Lung (tissue), 12 donors: ENCODE results near the gene ELF2. TPM values are rescaled to one million over a fixed set of nuclear protein-coding genes. Genes with fewer than 3 reads are reported as not detected.

Experiments
- ATAC-seq: fragments of 200-7000 bp; cut with Tn5 transposase; one replicate; pipeline ENCODE4 v1.9.1; 2020; ENCODE audit warnings: moderate number of reproducible peaks; ENCODE audit not compliant: insufficient read depth, low FRiP score
- DNase-seq, 3 donors: peaks; one replicate each; pipeline ENCODE4 v3.0.0-alpha.2; 2013 to 2017
- H3K27ac ChIP-seq, 2 donors: one replicate each; pipeline ENCODE4 v1.5.1; 2013; ENCODE audit warnings: mild to moderate bottlenecking in 2 of 2, moderate library complexity in 2 of 2, control low read depth in 1 of 2, inconsistent platforms in 1 of 2, low read depth in 1 of 2, low read length in 1 of 2
- H3K27me3 ChIP-seq, 3 donors: one replicate each; pipeline ENCODE4 v1.5.1; 2013; ENCODE audit warnings: low read length in 2 of 3; ENCODE audit not compliant: control insufficient read depth in 3 of 3, insufficient read depth in 3 of 3
- H3K36me3 ChIP-seq, 4 donors: one replicate each; pipeline ENCODE4 v1.5.1; 2013; ENCODE audit warnings: low read length in 4 of 4, mild to moderate bottlenecking in 1 of 4, moderate library complexity in 1 of 4; ENCODE audit not compliant: control insufficient read depth in 4 of 4, insufficient read depth in 4 of 4
- H3K4me1 ChIP-seq, 5 donors: one replicate each; pipeline ENCODE4 v1.5.1; 2013; ENCODE audit warnings: low read length in 5 of 5, mild to moderate bottlenecking in 2 of 5, moderate library complexity in 1 of 5; ENCODE audit not compliant: control insufficient read depth in 5 of 5, insufficient read depth in 5 of 5
- H3K4me3 ChIP-seq: one replicate; pipeline ENCODE4 v1.5.1; 2013; ENCODE audit warnings: mild to moderate bottlenecking, control low read depth, moderate library complexity
- H3K9ac ChIP-seq, 2 donors: one replicate each; pipeline ENCODE4 v1.5.1; 2013; ENCODE audit warnings: low read length in 2 of 2, control low read depth in 1 of 2; ENCODE audit not compliant: insufficient read depth in 1 of 2
- H3K9me3 ChIP-seq, 4 donors: one replicate each; pipeline ENCODE4 v1.5.1; 2013; ENCODE audit warnings: low read length in 3 of 4, mild to moderate bottlenecking in 1 of 4, moderate library complexity in 1 of 4; ENCODE audit not compliant: control insufficient read depth in 4 of 4, insufficient read depth in 3 of 4
- CTCF ChIP-seq: IDR thresholded peaks from 2 replicates; pipeline ENCODE4 v1.5.1; 2012; ENCODE audit warnings: mild to moderate bottlenecking; ENCODE audit errors: control extremely low read depth, extremely low read depth
- WGBS, 2 donors: extraction: QIAGEN DNeasy Blood & Tissue Kit; methylation state at CpG; one replicate each; pipeline ENCODE4 v1.1.7; 2013; 5-methylcytosine and 5-hydroxymethylcytosine counted together
- polyA plus RNA-seq, 2 donors: library from polyadenylated mRNA; stranded (reverse); fragments of 200-250 nt; gene quantifications; one replicate each; pipeline ENCODE4 v1.2.1, GENCODE V29; 2013
- total RNA-seq, 2 donors: library from RNA; depleted of rRNA in 1 of 2; stranded (reverse); fragments of >200 nt in 1 of 2; gene quantifications; one replicate each; pipeline ENCODE4 v1.2.1, GENCODE V29; 2014 to 2021
- donor health status: control.
- donor health status: control.
- donor health status: Bipolar disorder and iron deficiency.
- donor health status: healthy.
- donor health status: DM: yes; HTN: yes; CAD: no.

Gene ELF2
- total and polyA plus RNA-seq, 4 donors = 11.6 to 101 (median 28.7) TPM

GRCh38 chr4:139131209-139131870 is 45.7 kb downstream of the ELF2 start:
- DNase-seq (peak in 2 of 3 donors; percentile 43 to 58), ATAC-seq (no peak)
- no peaks in the 10 kb centered on the region for H3K9me3 ChIP-seq
- H3K4me3 ChIP-seq = no peak overlapping the region
- TF ChIP-seq CTCF = no peak
- peaks cover 0 to 4% (median 2%) of the 10 kb centered on the region in 4 donors for H3K36me3 ChIP-seq
- H3K9ac ChIP-seq = no peak overlapping the region
- no peaks in the 10 kb centered on the region for H3K27me3 ChIP-seq
- no peak overlapping the region for H3K27ac ChIP-seq
- 77 to 86% methylated on average over 3 of the region's 3 CpGs for WGBS, 2 donors
- H3K4me1 ChIP-seq = peaks cover 0 to 4% (median 0%) of the 10 kb centered on the region in 5 donors

GRCh38 chr4:139129206-139129605 is 47.8 kb downstream of the ELF2 start:
- Histone ChIP-seq H3K4me1 (peaks cover 0 to 4% (median 0%) of the 10 kb centered on the region in 5 donors), H3K9me3 (no peaks in the 10 kb centered on the region), H3K9ac (no peak overlapping the region), H3K27ac (no peak overlapping the region), H3K27me3 (no peaks in the 10 kb centered on the region), H3K36me3 (peaks cover 0 to 4% (median 3%) of the 10 kb centered on the region in 4 donors), H3K4me3 (no peak overlapping the region)
- DNase-seq = no peak
- WGBS, 2 donors = 82 to 100% methylated on average over 3 of the region's 3 CpGs
- TF ChIP-seq CTCF = no peak
- ATAC-seq = no peak

DNA sequence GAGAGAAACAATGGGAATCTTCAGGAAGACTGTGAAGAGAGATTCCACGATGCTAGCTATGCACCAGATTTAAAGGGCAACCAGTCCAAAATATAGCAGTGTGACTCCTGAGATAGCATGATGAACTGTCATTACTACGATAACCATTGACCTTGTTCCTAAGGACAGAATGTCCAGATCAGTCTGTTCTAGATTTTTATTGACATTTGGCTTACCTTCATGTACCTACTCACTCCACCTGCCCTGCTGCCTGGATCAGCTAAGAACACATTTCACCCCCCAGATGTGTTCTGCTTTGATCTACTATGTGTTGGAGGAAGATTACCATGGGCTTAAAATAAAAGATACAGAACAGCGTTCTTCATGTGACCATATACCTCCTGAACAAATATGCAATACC is 50.1 kb downstream of the ELF2 start:
- Histone ChIP-seq H3K9me3 (no peaks in the 10 kb centered on the region), H3K27me3 (no peaks in the 10 kb centered on the region), H3K4me1 (no peaks in the 10 kb centered on the region), H3K9ac (no peak overlapping the region), H3K36me3 (peaks cover 0 to 2% (median under 1%) of the 10 kb centered on the region in 4 donors), H3K4me3 (no peak overlapping the region), H3K27ac (no peak overlapping the region)
- ATAC-seq (no peak), DNase-seq (no peak)
- 85 to 86% methylated on average over 3 of the region's 3 CpGs for WGBS, 2 donors
- no peak for TF ChIP-seq CTCF

DNA sequence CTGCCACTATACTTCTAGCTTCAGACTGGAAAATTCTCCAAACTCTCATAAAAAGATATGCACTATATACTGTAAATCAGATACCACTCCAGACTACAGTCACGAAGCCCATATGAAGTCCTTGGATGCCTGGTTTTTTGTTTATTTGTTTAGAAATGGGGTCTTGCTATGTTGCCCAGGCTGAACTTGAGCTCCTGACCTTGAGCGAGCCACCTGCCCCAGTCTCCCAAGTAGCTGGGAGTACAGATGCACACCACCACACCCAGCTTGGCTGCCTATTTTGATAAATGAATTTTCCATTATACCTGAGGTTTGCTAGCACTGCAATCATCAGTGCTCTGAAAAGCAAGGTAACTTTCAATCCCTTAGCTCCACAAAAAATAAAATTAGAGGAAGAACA is 53.1 kb downstream of the ELF2 start:
- no peak for ATAC-seq
- DNase-seq = no peak
- no peak for TF ChIP-seq CTCF
- H3K4me3 ChIP-seq = no peak overlapping the region
- 97 to 100% methylated on average over 2 of the region's 2 CpGs for WGBS, 2 donors
- peaks cover 0 to 2% (median 0%) of the 10 kb centered on the region in 4 donors for H3K36me3 ChIP-seq
- no peaks in the 10 kb centered on the region for H3K27me3 ChIP-seq
- no peaks in the 10 kb centered on the region for H3K9me3 ChIP-seq
- no peak overlapping the region for H3K9ac ChIP-seq
- H3K4me1 ChIP-seq = no peaks in the 10 kb centered on the region
- H3K27ac ChIP-seq = no peak overlapping the region
